Loucy (cell line): ENCODE measurements around the gene GRHL3.

Experiments used
- EZH2phosphoT487 ChIP-seq: fragments of 200-600 bp; IDR thresholded peaks from 2 replicates; pipeline ENCODE4 v1.6.1; 2018; ENCODE audit warnings: antibody characterized with exemption, mild to moderate bottlenecking, moderate library complexity, borderline replicate concordance
- TF ChIP-seq, protein P1 (sequence below): fragments of 200-600 bp; sonication (generic); conservative IDR thresholded peaks from 2 replicates; pipeline ENCODE4 v1.5.1; 2014; ENCODE audit warnings: mild to moderate bottlenecking, antibody characterized with exemption, low read length

DNA sequence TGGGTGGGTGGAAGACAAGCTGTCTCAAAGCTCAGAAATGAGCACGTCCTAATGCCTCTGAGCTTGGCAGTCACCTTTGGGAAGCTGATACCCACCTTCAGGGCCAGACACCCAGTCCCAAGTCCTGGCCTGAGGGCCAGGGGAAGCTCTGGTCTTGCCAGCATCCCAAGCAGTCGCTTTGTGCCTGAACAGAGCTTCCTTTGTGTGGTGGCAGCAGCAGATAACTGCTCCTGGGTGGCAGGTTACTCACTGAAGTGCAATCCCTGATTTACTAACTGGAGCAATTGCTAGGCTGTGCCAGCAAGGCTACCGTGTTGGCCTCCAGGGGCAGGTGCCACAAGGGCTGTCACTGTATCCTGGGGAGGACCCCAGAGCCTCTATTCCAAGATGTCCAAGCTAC lies 40.4 kb upstream of the GRHL3 start:
- TF ChIP-seq, protein P1, sequence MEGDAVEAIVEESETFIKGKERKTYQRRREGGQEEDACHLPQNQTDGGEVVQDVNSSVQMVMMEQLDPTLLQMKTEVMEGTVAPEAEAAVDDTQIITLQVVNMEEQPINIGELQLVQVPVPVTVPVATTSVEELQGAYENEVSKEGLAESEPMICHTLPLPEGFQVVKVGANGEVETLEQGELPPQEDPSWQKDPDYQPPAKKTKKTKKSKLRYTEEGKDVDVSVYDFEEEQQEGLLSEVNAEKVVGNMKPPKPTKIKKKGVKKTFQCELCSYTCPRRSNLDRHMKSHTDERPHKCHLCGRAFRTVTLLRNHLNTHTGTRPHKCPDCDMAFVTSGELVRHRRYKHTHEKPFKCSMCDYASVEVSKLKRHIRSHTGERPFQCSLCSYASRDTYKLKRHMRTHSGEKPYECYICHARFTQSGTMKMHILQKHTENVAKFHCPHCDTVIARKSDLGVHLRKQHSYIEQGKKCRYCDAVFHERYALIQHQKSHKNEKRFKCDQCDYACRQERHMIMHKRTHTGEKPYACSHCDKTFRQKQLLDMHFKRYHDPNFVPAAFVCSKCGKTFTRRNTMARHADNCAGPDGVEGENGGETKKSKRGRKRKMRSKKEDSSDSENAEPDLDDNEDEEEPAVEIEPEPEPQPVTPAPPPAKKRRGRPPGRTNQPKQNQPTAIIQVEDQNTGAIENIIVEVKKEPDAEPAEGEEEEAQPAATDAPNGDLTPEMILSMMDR = no peak
- TF ChIP-seq EZH2phosphoT487 = no peak
